GM19438 (cell line): ENCODE measurements around the gene DACT2.
"Not testable (repeated sequence)": the region's sequence is repeated elsewhere in the genome, so short reads cannot be mapped to it uniquely, and the experiment has no call there.

Experiments
- ATAC-seq: cut with Tn5 transposase; IDR thresholded peaks from one replicate; pipeline ENCODE4 v1.9.1; 2021; ENCODE audit warnings: low read depth; ENCODE audit not compliant: unreplicated experiment

The DACT2 gene

GRCh38 chr6:168305096-168305749 is 14.4 kb downstream of the DACT2 start:
- ATAC-seq, result no peak

GRCh38 chr6:168304752-168305015 is 14.9 kb downstream of the DACT2 start:
- ATAC-seq, result no peak

GRCh38 chr6:168303982-168304751 is 15.4 kb downstream of the DACT2 start:
- no peak for ATAC-seq

- ATAC-seq, result no peak
Measured at GRCh38 chr6:168302534-168302933, 17.0 kb downstream of the DACT2 start.

- no peak for ATAC-seq
Measured at GRCh38 chr6:168301648-168302398, 17.8 kb downstream of the DACT2 start.

GRCh38 chr6:168300975-168301647 is 18.5 kb downstream of the DACT2 start:
- no peak for ATAC-seq

GRCh38 chr6:168299541-168300511 is 19.8 kb downstream of the DACT2 start:
- no peak for ATAC-seq

- no peak for ATAC-seq
Measured at GRCh38 chr6:168297643-168298042, 21.9 kb downstream of the DACT2 start.

- ATAC-seq, result no peak
Measured at GRCh38 chr6:168294901-168295300, 24.7 kb downstream of the DACT2 start.

- ATAC-seq, result no peak
Measured at GRCh38 chr6:168293636-168294530, 25.7 kb downstream of the DACT2 start.

- ATAC-seq, result no peak
Measured at GRCh38 chr6:168292826-168293225, 26.8 kb downstream of the DACT2 start.

GRCh38 chr6:168291450-168291849 is 28.1 kb downstream of the DACT2 start:
- no peak for ATAC-seq

GRCh38 chr6:168290095-168290494 is 29.5 kb downstream of the DACT2 start:
- no peak for ATAC-seq

GRCh38 chr6:168289571-168289962 is 30.0 kb downstream of the DACT2 start:
- ATAC-seq, result no peak

- no peak for ATAC-seq
Measured at GRCh38 chr6:168288781-168289570, 30.6 kb downstream of the DACT2 start.

- not testable (repeated sequence) for ATAC-seq
Measured at GRCh38 chr6:168287460-168287859, 32.1 kb downstream of the DACT2 start.

GRCh38 chr6:168286771-168287446 is 32.7 kb downstream of the DACT2 start:
- not testable (repeated sequence) for ATAC-seq

- ATAC-seq, result no peak
Measured at GRCh38 chr6:168286116-168286515, 33.5 kb downstream of the DACT2 start.
